ENCODE results near the gene HECTD4.

The HECTD4 gene

GRCh38 chr12:112236386-112236785 is 145.8 kb downstream of the HECTD4 start:
- no peak overlapping the region for H3K27ac ChIP-seq
- H2AFZ ChIP-seq (ENCODE audit: low read depth), result no peak overlapping the region
- no peaks in the 10 kb centered on the region for H3K27me3 ChIP-seq (ENCODE audit: insufficient read depth, low read depth)
- no peaks in the 10 kb centered on the region for H4K20me1 ChIP-seq (ENCODE audit: insufficient read depth)
- no peak overlapping the region for H3K4me3 ChIP-seq (IDR thresholded peaks at IDR 0.05; ENCODE audit: insufficient read depth, low read depth, low read length)
- H3K4me2 ChIP-seq, result no peak overlapping the region
- H3K4me1 ChIP-seq (ENCODE audit: low read depth, poor library complexity, severe bottlenecking), result no peaks in the 10 kb centered on the region
- no peaks in the 10 kb centered on the region for H3K36me3 ChIP-seq (ENCODE audit: insufficient read depth)
- no peak overlapping the region for H3K9ac ChIP-seq
- TF ChIP-seq, protein P1, sequence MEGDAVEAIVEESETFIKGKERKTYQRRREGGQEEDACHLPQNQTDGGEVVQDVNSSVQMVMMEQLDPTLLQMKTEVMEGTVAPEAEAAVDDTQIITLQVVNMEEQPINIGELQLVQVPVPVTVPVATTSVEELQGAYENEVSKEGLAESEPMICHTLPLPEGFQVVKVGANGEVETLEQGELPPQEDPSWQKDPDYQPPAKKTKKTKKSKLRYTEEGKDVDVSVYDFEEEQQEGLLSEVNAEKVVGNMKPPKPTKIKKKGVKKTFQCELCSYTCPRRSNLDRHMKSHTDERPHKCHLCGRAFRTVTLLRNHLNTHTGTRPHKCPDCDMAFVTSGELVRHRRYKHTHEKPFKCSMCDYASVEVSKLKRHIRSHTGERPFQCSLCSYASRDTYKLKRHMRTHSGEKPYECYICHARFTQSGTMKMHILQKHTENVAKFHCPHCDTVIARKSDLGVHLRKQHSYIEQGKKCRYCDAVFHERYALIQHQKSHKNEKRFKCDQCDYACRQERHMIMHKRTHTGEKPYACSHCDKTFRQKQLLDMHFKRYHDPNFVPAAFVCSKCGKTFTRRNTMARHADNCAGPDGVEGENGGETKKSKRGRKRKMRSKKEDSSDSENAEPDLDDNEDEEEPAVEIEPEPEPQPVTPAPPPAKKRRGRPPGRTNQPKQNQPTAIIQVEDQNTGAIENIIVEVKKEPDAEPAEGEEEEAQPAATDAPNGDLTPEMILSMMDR (conservative IDR thresholded peaks at IDR 0.05; ENCODE audit: low read depth, low read length), result no peak
- H3K79me2 ChIP-seq (ENCODE audit: insufficient read depth, low read depth), result no peaks in the 10 kb centered on the region

DNA sequence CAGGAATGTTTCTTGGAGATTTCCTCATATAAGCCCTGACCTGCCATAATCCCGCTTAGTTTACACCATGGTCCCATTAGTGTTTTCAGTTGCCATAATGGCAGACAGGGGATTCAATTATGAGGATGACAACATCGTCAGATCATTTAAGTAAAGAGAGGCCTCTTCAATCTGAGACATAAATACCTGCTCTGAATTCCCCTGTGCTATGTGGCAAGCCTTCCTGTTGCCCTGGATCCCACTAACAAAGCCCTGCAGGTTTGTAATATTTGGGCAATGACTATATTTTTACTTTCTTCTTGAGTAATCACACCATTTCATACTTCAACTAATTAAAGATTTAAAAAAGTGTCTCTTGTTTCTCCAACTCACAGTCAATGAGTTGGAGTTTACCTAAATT is 147.9 kb downstream of the HECTD4 start:
- no peaks in the 10 kb centered on the region for H3K27me3 ChIP-seq (ENCODE audit: insufficient read depth, low read depth)
- H3K9ac ChIP-seq, result no peak overlapping the region
- H3K4me1 ChIP-seq (ENCODE audit: low read depth, poor library complexity, severe bottlenecking), result no peaks in the 10 kb centered on the region
- no peak overlapping the region for H2AFZ ChIP-seq (ENCODE audit: low read depth)
- TF ChIP-seq, protein P1 (conservative IDR thresholded peaks at IDR 0.05; ENCODE audit: low read depth, low read length), result no peak
- H3K4me2 ChIP-seq, result no peak overlapping the region
- no peaks in the 10 kb centered on the region for H4K20me1 ChIP-seq (ENCODE audit: insufficient read depth)
- no peak overlapping the region for H3K4me3 ChIP-seq (IDR thresholded peaks at IDR 0.05; ENCODE audit: insufficient read depth, low read depth, low read length)
- H3K27ac ChIP-seq, result no peak overlapping the region
- H3K79me2 ChIP-seq (ENCODE audit: insufficient read depth, low read depth), result no peaks in the 10 kb centered on the region
- no peaks in the 10 kb centered on the region for H3K36me3 ChIP-seq (ENCODE audit: insufficient read depth)

GRCh38 chr12:112233242-112233641 is 149.0 kb downstream of the HECTD4 start:
- Histone ChIP-seq H4K20me1 (ENCODE audit: insufficient read depth) (no peaks in the 10 kb centered on the region), H3K4me2 (no peak overlapping the region), H3K4me3 (IDR thresholded peaks at IDR 0.05; ENCODE audit: insufficient read depth, low read depth, low read length) (no peak overlapping the region), H3K4me1 (ENCODE audit: low read depth, poor library complexity, severe bottlenecking) (no peaks in the 10 kb centered on the region), H3K27ac (no peak overlapping the region), H3K27me3 (ENCODE audit: insufficient read depth, low read depth) (no peaks in the 10 kb centered on the region), H3K79me2 (ENCODE audit: insufficient read depth, low read depth) (no peaks in the 10 kb centered on the region), H3K36me3 (ENCODE audit: insufficient read depth) (no peaks in the 10 kb centered on the region), H2AFZ (ENCODE audit: low read depth) (no peak overlapping the region), H3K9ac (no peak overlapping the region)
- TF ChIP-seq, protein P1 (conservative IDR thresholded peaks at IDR 0.05; ENCODE audit: low read depth, low read length), result no peak

GRCh38 chr12:112230136-112230535 is 152.1 kb downstream of the HECTD4 start:
- TF ChIP-seq, protein P1 (conservative IDR thresholded peaks at IDR 0.05; ENCODE audit: low read depth, low read length), result no peak
- Histone ChIP-seq H3K27me3 (ENCODE audit: insufficient read depth, low read depth) (no peaks in the 10 kb centered on the region), H3K36me3 (ENCODE audit: insufficient read depth) (no peaks in the 10 kb centered on the region), H3K27ac (no peak overlapping the region), H2AFZ (ENCODE audit: low read depth) (no peak overlapping the region), H3K79me2 (ENCODE audit: insufficient read depth, low read depth) (no peaks in the 10 kb centered on the region), H4K20me1 (ENCODE audit: insufficient read depth) (no peaks in the 10 kb centered on the region), H3K4me1 (ENCODE audit: low read depth, poor library complexity, severe bottlenecking) (no peaks in the 10 kb centered on the region), H3K9ac (no peak overlapping the region), H3K4me2 (no peak overlapping the region), H3K4me3 (IDR thresholded peaks at IDR 0.05; ENCODE audit: insufficient read depth, low read depth, low read length) (no peak overlapping the region)

Data from KMS-11 (cell line).